OCI-LY3 (cell line): ENCODE data around the gene HERC3.
A peak's percentile ranks its signal among the peaks of the same experiment; 100 is the strongest.

ENCODE experiments used
- H2AFZ ChIP-seq: fragments of 200-600, 300-600 bp; shearing (Covaris generic); 2 replicates; pipeline ENCODE4 v1.6.0; 2014; ENCODE audit warnings: antibody characterized with exemption, low read depth, low read length
- H3K27ac ChIP-seq: fragments of 200-600, 300-600 bp; sonication (generic); 2 replicates; pipeline ENCODE4 v1.5.1; 2014; ENCODE audit warnings: mild to moderate bottlenecking, low read length, moderate library complexity, mixed read lengths
- H3K27me3 ChIP-seq: fragments of 200-600, 300-600 bp; sonication (generic); 2 replicates; pipeline ENCODE4 v1.6.1; 2014; ENCODE audit warnings: low read depth, low read length, mixed read lengths
- H3K36me3 ChIP-seq: fragments of 200-600, 300-600 bp; sonication (generic); replicated peaks from 2 replicates; pipeline ENCODE3; 2014; ENCODE audit warnings: low read depth, low read length, mixed read lengths
- H3K4me1 ChIP-seq: fragments of 300-600, 200-600 bp; sonication (generic); 2 replicates; pipeline ENCODE4 v1.6.1; 2014; ENCODE audit warnings: low read length, mixed read lengths
- H3K4me2 ChIP-seq: fragments of 200-600, 300-600 bp; sonication (generic); 2 replicates; pipeline ENCODE4 v1.6.1; 2014; ENCODE audit warnings: low read length, mixed read lengths
- H3K4me3 ChIP-seq: fragments of 300-600, 200-600 bp; sonication (generic); 2 replicates; pipeline ENCODE4 v1.5.1; 2014; ENCODE audit warnings: antibody characterized with exemption, mild to moderate bottlenecking, low read length, moderate library complexity
- H3K79me2 ChIP-seq: fragments of 300-600, 200-600 bp; shearing (Covaris generic); 2 replicates; pipeline ENCODE4 v1.6.1; 2014; ENCODE audit warnings: mild to moderate bottlenecking, low read length, mixed read lengths
- H3K9ac ChIP-seq: fragments of 300-600, 200-600 bp; shearing (Covaris generic); 2 replicates; pipeline ENCODE4 v1.6.0; 2014; ENCODE audit warnings: mild to moderate bottlenecking, low read length, moderate library complexity
- H3K9me3 ChIP-seq: fragments of 200-600, 300-600 bp; shearing (Covaris generic); 2 replicates; pipeline ENCODE4 v1.6.1; 2014; ENCODE audit warnings: low read length, mixed read lengths; ENCODE audit not compliant: insufficient read depth
- H4K20me1 ChIP-seq: fragments of 200-600, 300-600 bp; sonication (generic); 2 replicates; pipeline ENCODE4 v1.6.1; 2016; ENCODE audit warnings: low read length, mixed read lengths; ENCODE audit not compliant: insufficient read depth
- EZH2phosphoT487 ChIP-seq: fragments of 200-600 bp; shearing (Covaris generic); IDR thresholded peaks from 2 replicates; pipeline ENCODE4 v1.6.1; 2018; ENCODE audit warnings: antibody characterized with exemption, mixed run types, low read depth
- TF ChIP-seq, protein P1 (sequence below): fragments of 200-600, 300-600 bp; sonication (generic); IDR thresholded peaks from 2 replicates; pipeline ENCODE4 v1.5.1; 2014; ENCODE audit warnings: antibody characterized with exemption, low read length, low read depth

HERC3 gene

DNA sequence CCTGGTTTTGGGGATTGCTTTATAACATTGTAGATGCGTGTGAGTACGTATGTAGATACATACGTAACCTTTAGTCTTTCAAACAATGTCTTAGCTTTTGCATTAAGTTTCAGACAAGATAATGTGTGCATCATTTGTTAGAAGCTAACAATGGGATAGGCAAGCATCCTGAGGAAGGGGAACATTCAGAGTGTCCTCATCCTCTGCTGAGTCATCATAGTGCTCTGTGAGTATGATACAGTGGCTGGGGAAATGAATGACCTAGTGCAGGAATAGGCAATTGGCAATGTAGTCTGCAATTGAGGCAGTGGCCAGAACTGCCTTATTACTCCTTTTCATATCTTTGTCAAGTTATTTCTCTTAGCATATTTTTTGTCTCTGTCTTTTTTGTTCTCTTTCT is 98.1 kb downstream of the HERC3 start:
- no peak overlapping the region for H3K9ac ChIP-seq
- TF ChIP-seq EZH2phosphoT487: no peak
- TF ChIP-seq, protein P1, sequence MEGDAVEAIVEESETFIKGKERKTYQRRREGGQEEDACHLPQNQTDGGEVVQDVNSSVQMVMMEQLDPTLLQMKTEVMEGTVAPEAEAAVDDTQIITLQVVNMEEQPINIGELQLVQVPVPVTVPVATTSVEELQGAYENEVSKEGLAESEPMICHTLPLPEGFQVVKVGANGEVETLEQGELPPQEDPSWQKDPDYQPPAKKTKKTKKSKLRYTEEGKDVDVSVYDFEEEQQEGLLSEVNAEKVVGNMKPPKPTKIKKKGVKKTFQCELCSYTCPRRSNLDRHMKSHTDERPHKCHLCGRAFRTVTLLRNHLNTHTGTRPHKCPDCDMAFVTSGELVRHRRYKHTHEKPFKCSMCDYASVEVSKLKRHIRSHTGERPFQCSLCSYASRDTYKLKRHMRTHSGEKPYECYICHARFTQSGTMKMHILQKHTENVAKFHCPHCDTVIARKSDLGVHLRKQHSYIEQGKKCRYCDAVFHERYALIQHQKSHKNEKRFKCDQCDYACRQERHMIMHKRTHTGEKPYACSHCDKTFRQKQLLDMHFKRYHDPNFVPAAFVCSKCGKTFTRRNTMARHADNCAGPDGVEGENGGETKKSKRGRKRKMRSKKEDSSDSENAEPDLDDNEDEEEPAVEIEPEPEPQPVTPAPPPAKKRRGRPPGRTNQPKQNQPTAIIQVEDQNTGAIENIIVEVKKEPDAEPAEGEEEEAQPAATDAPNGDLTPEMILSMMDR: no peak
- no peak overlapping the region for H3K27ac ChIP-seq
- no peaks in the 10 kb centered on the region for H4K20me1 ChIP-seq
- H2AFZ ChIP-seq: no peak overlapping the region
- H3K27me3 ChIP-seq: no peaks in the 10 kb centered on the region
- no peaks in the 10 kb centered on the region for H3K79me2 ChIP-seq
- H3K4me3 ChIP-seq: no peak overlapping the region
- H3K9me3 ChIP-seq: no peaks in the 10 kb centered on the region
- no peak overlapping the region for H3K4me2 ChIP-seq
- H3K4me1 ChIP-seq: no peaks in the 10 kb centered on the region
- H3K36me3 ChIP-seq: no peaks in the 10 kb centered on the region

GRCh38 chr4:88693792-88694191 is 101.5 kb downstream of the HERC3 start:
- H2AFZ ChIP-seq: no peak overlapping the region

DNA sequence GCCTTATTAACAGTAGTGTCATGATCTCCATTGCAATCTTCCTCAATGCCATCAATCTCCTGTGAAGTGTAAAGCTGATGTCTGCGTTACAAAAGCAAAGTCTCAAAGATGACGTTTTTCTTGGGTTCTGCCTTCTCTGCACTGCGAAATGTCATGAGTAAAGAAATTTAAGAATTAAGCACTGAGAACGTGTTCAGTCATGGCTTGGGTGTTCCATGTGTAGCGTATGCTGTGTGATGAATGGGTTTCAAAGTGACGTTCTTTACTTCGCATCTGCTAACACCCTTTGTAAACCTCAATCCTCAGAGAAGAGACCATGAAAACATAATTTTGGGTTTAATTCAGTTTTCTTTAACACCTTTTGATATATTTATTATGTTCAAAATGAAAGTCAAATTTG is 104.3 kb downstream of the HERC3 start:
- TF ChIP-seq, protein P1: no peak
- no peak for TF ChIP-seq EZH2phosphoT487
- no peak overlapping the region for H3K27ac ChIP-seq
- no peaks in the 10 kb centered on the region for H4K20me1 ChIP-seq
- no peak overlapping the region; the same call in 1 of the 2 replicates for H3K4me3 ChIP-seq
- H3K79me2 ChIP-seq: no peaks in the 10 kb centered on the region
- no peak overlapping the region for H2AFZ ChIP-seq
- H3K4me1 ChIP-seq: peaks cover 19% of the 10 kb centered on the region
- H3K27me3 ChIP-seq: no peaks in the 10 kb centered on the region
- H3K9me3 ChIP-seq: no peaks in the 10 kb centered on the region
- no peak overlapping the region for H3K9ac ChIP-seq
- H3K4me2 ChIP-seq: peak overlapping the region; percentile 61; the same call in 1 of the 2 replicates
- no peaks in the 10 kb centered on the region for H3K36me3 ChIP-seq

More at GRCh38 chr4:88693792-88694191, 101.5 kb downstream of the HERC3 start:
- TF ChIP-seq, protein P1: no peak
- no peak for TF ChIP-seq EZH2phosphoT487
- Histone ChIP-seq H3K79me2 (no peaks in the 10 kb centered on the region), H3K27me3 (no peaks in the 10 kb centered on the region), H3K27ac (no peak overlapping the region), H3K9ac (no peak overlapping the region), H4K20me1 (no peaks in the 10 kb centered on the region), H3K36me3 (no peaks in the 10 kb centered on the region), H3K9me3 (no peaks in the 10 kb centered on the region), H3K4me3 (no peak overlapping the region), H3K4me1 (no peaks in the 10 kb centered on the region), H3K4me2 (no peak overlapping the region)

DNA sequence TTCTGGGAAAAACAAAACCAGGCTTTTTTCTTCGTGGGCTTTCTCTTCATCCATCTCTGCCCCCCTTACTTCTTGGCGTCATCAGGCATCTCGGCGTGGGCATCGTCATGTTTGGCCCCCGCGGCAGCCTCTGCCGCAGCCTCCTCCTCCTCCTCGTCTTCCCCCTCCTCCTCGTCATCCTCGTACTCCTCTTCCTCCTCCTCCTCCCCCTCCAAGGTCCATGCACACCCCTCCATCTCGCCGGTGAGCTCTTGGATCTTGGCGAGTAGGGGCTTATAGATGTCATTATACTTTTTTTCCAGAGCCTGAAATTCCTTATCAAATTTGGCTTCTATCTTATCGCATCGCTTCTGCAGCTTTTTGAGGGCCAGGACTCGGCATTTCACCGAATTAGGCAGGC is 104.9 kb downstream of the HERC3 start:
- H3K9me3 ChIP-seq: no peaks in the 10 kb centered on the region
- H3K4me1 ChIP-seq: peaks cover 19% of the 10 kb centered on the region
- H3K4me3 ChIP-seq: peak overlapping the region; percentile 81
- TF ChIP-seq EZH2phosphoT487: no peak
- no peaks in the 10 kb centered on the region for H3K36me3 ChIP-seq
- H3K27me3 ChIP-seq: no peaks in the 10 kb centered on the region
- H3K27ac ChIP-seq: no peak overlapping the region
- H3K4me2 ChIP-seq: peak overlapping the region; percentile 61
- no peaks in the 10 kb centered on the region for H3K79me2 ChIP-seq
- H4K20me1 ChIP-seq: no peaks in the 10 kb centered on the region
- no peak overlapping the region for H2AFZ ChIP-seq
- H3K9ac ChIP-seq: peak overlapping the region; percentile 53
